HepG2 (cell line): ENCODE results near the gene GJD3. TPM values are rescaled to one million over a fixed set of nuclear protein-coding genes. Genes with fewer than 3 reads are reported as not detected.

Experiments
- CHD2 ChIP-seq: IDR thresholded peaks from 2 replicates; pipeline ENCODE4 v1.6.1; 2011; ENCODE audit warnings: low read depth, low read length, improper control_type of control experiment
- GMEB2 ChIP-seq: IDR thresholded peaks from 2 replicates; pipeline ENCODE4 v1.6.1; 2016; ENCODE audit warnings: missing biosample characterization, missing genetic modification reagents, low read depth
- HNF4A ChIP-seq: sonication (generic); formaldehyde crosslinking; IDR thresholded peaks from 2 replicates; pipeline ENCODE4 v1.4.0; 2020; ENCODE audit warnings: missing genetic modification reagents
- HNF4G ChIP-seq, 2 experiments: sonication (generic) in 1 of 2; formaldehyde crosslinking in 1 of 2; IDR thresholded peaks; 2 replicates each; pipeline versions ENCODE4 v1.4.0 to v1.6.1; 2011 to 2020; ENCODE audit warnings: borderline replicate concordance in 2 of 2, low read depth in 2 of 2, mild to moderate bottlenecking in 2 of 2, low read length in 1 of 2, missing genetic modification reagents in 1 of 2, moderate library complexity in 1 of 2
- KLF9 ChIP-seq: IDR thresholded peaks from 2 replicates; pipeline ENCODE4 v1.6.1; 2016; ENCODE audit warnings: low read depth
- MED1 ChIP-seq: sonication (generic); formaldehyde crosslinking; IDR thresholded peaks from 2 replicates; pipeline ENCODE4 v1.4.0; 2020; ENCODE audit warnings: missing genetic modification reagents
- MIXL1 ChIP-seq: IDR thresholded peaks from 2 replicates; pipeline ENCODE4 v1.6.1; 2016
- MLLT10 ChIP-seq: sonication (generic); formaldehyde crosslinking; IDR thresholded peaks from 2 replicates; pipeline ENCODE4 v1.4.0; 2020; ENCODE audit warnings: missing genetic modification reagents
- SCMH1 ChIP-seq: sonication (generic); formaldehyde crosslinking; IDR thresholded peaks from 2 replicates; pipeline ENCODE4 v1.9.0; 2021; ENCODE audit warnings: missing genetic modification reagents, mild to moderate bottlenecking, borderline replicate concordance
- SPEN ChIP-seq: sonication (generic); formaldehyde crosslinking; IDR thresholded peaks from 2 replicates; pipeline ENCODE4 v1.5.1; 2020; ENCODE audit warnings: low read depth, mild to moderate bottlenecking, missing genetic modification reagents
- TOPORS ChIP-seq: sonication (generic); formaldehyde crosslinking; IDR thresholded peaks from 2 replicates; pipeline ENCODE4 v1.8.0; 2023; ENCODE audit warnings: mild to moderate bottlenecking, missing genetic modification reagents
- ZFAT ChIP-seq: sonication (generic); formaldehyde crosslinking; conservative IDR thresholded peaks from 2 replicates; pipeline ENCODE4 v1.8.1; 2023; ENCODE audit warnings: missing genetic modification reagents, inconsistent platforms
- ZNF10 ChIP-seq: sonication (generic); formaldehyde crosslinking; IDR thresholded peaks from 2 replicates; pipeline ENCODE4 v1.4.0; 2020; ENCODE audit warnings: mild to moderate bottlenecking, low read depth, missing genetic modification reagents, borderline replicate concordance
- ZNF432 ChIP-seq: sonication (generic); formaldehyde crosslinking; IDR thresholded peaks from 2 replicates; pipeline ENCODE4 v1.5.0; 2020; ENCODE audit warnings: missing genetic modification reagents, mild to moderate bottlenecking, borderline replicate concordance
- ZNF530 ChIP-seq: sonication (generic); formaldehyde crosslinking; IDR thresholded peaks from 2 replicates; pipeline ENCODE4 v1.5.0; 2020; ENCODE audit warnings: low read depth, mild to moderate bottlenecking, missing genetic modification reagents
- ZNF577 ChIP-seq: sonication (generic); formaldehyde crosslinking; IDR thresholded peaks from 2 replicates; pipeline ENCODE4 v1.4.0; 2020; ENCODE audit warnings: mild to moderate bottlenecking, low read depth, missing genetic modification reagents, borderline replicate concordance
- ZNF629 ChIP-seq: sonication (generic); formaldehyde crosslinking; conservative IDR thresholded peaks from 2 replicates; pipeline ENCODE4 v1.5.0; 2020; ENCODE audit warnings: missing genetic modification reagents
- ZNF670 ChIP-seq: sonication (generic); formaldehyde crosslinking; IDR thresholded peaks from 2 replicates; pipeline ENCODE4 v1.8.0; 2022; ENCODE audit warnings: mild to moderate bottlenecking, missing genetic modification reagents, borderline replicate concordance
- ZNF674 ChIP-seq: sonication (generic); formaldehyde crosslinking; IDR thresholded peaks from 2 replicates; pipeline ENCODE4 v1.5.0; 2020; ENCODE audit warnings: low read depth, mild to moderate bottlenecking, missing genetic modification reagents
- polyA plus RNA-seq, 8 experiments: library from polyadenylated mRNA; depleted of rRNA in 3 of 8; stranded (reverse) in 7 of 8; unstranded in 1 of 8; fragments of >200 nt; fragmentation: Illumina TruSeq in 4 of 8; extraction: Trizol in 4 of 8; gene quantifications; 2 replicates each; pipeline versions ENCODE4 v1.2.1 to v1.2.3, GENCODE V29; 2011 to 2016; ENCODE audit warnings: low read depth in 4 of 8, missing spikeins in 1 of 8, mixed read lengths in 1 of 8; ENCODE audit not compliant: insufficient read depth in 1 of 8
- total RNA-seq, 5 experiments: library from RNA; depleted of rRNA; stranded (reverse); fragments of >200 nt; fragmentation: Illumina TruSeq; extraction: Trizol; gene quantifications; 2 replicates each; pipeline ENCODE4 v1.2.3, GENCODE V29; 2016; ENCODE audit warnings: low read depth in 1 of 5
- TF ChIP-seq, protein P1 (sequence below): sonication (generic); formaldehyde crosslinking; IDR thresholded peaks from 2 replicates; pipeline ENCODE4 v1.4.0; 2020; ENCODE audit warnings: mild to moderate bottlenecking, missing genetic modification reagents
- TF ChIP-seq, protein P2 (sequence below): sonication (generic); formaldehyde crosslinking; IDR thresholded peaks from 2 replicates; pipeline ENCODE4 v1.5.1; 2020; ENCODE audit warnings: mild to moderate bottlenecking, moderate library complexity, missing genetic modification reagents

Gene GJD3
- total and polyA plus RNA-seq, 2 of the 13 experiments (the other 11 are each of a cell fraction or from before 2014, with no cell fraction given) = not detected

DNA sequence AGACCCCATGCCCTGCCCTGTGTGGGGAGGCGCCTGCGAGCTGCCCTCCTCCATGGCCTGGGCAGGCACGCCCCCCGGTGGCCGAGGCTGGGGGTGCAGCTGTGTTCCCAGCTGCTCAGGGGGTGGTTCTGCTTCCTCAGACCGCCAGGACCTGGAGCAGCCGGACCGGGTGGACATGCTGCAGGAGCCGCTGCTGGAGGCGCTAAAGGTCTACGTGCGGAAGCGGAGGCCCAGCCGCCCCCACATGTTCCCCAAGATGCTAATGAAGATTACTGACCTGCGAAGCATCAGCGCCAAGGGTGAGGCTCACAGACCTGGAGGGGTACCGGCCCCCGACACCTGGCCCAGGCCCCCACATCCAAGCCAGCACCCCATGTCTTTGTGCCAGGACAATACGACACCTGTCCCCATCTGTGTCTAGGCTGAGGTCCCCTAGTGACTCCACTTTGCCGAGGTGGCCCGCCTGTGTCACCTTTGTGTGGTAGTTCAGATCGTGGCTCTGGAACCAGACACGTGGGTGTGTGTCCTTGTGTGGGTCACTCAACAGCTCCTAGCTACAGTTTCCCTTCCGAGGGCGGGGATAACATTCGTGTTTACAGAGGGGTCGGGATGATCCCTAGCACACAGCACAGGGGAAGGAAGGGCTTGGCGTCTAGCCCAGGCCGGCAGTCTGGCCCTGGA lies 9.3 kb downstream of the GJD3 start (continued):
- TF ChIP-seq, protein P1, sequence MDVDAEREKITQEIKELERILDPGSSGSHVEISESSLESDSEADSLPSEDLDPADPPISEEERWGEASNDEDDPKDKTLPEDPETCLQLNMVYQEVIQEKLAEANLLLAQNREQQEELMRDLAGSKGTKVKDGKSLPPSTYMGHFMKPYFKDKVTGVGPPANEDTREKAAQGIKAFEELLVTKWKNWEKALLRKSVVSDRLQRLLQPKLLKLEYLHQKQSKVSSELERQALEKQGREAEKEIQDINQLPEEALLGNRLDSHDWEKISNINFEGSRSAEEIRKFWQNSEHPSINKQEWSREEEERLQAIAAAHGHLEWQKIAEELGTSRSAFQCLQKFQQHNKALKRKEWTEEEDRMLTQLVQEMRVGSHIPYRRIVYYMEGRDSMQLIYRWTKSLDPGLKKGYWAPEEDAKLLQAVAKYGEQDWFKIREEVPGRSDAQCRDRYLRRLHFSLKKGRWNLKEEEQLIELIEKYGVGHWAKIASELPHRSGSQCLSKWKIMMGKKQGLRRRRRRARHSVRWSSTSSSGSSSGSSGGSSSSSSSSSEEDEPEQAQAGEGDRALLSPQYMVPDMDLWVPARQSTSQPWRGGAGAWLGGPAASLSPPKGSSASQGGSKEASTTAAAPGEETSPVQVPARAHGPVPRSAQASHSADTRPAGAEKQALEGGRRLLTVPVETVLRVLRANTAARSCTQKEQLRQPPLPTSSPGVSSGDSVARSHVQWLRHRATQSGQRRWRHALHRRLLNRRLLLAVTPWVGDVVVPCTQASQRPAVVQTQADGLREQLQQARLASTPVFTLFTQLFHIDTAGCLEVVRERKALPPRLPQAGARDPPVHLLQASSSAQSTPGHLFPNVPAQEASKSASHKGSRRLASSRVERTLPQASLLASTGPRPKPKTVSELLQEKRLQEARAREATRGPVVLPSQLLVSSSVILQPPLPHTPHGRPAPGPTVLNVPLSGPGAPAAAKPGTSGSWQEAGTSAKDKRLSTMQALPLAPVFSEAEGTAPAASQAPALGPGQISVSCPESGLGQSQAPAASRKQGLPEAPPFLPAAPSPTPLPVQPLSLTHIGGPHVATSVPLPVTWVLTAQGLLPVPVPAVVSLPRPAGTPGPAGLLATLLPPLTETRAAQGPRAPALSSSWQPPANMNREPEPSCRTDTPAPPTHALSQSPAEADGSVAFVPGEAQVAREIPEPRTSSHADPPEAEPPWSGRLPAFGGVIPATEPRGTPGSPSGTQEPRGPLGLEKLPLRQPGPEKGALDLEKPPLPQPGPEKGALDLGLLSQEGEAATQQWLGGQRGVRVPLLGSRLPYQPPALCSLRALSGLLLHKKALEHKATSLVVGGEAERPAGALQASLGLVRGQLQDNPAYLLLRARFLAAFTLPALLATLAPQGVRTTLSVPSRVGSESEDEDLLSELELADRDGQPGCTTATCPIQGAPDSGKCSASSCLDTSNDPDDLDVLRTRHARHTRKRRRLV = no peak
- TF ChIP-seq TOPORS (CRISPR knock-in tag) (no peak), ZNF530 (CRISPR knock-in tag) (no peak), ZNF629 (CRISPR knock-in tag) (no peak), MLLT10 (no peak), ZNF10 (CRISPR knock-in tag) (no peak), SPEN (CRISPR knock-in tag) (peak; percentile 34), ZNF670 (CRISPR knock-in tag) (no peak), CHD2 (peak; percentile 48; the same call in 1 of the 2 replicates), GMEB2 (CRISPR knock-in tag) (no peak), ZNF577 (no peak), KLF9 (CRISPR knock-in tag) (no peak), ZNF674 (CRISPR knock-in tag) (no peak), ZFAT (no peak), SCMH1 (no peak), MED1 (no peak), ZNF432 (no peak), HNF4G (IDR thresholded peaks at IDR 0.05; ENCODE audit: borderline replicate concordance, low read depth, low read length) (no peak), HNF4G (CRISPR knock-in tag; IDR thresholded peaks at IDR 0.05; ENCODE audit: borderline replicate concordance, low read depth) (no peak), MIXL1 (CRISPR knock-in tag) (no peak), HNF4A (peak; percentile 21)
- TF ChIP-seq, protein P2, sequence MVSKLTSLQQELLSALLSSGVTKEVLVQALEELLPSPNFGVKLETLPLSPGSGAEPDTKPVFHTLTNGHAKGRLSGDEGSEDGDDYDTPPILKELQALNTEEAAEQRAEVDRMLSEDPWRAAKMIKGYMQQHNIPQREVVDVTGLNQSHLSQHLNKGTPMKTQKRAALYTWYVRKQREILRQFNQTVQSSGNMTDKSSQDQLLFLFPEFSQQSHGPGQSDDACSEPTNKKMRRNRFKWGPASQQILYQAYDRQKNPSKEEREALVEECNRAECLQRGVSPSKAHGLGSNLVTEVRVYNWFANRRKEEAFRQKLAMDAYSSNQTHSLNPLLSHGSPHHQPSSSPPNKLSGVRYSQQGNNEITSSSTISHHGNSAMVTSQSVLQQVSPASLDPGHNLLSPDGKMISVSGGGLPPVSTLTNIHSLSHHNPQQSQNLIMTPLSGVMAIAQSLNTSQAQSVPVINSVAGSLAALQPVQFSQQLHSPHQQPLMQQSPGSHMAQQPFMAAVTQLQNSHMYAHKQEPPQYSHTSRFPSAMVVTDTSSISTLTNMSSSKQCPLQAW (CRISPR knock-in tag) = peak; percentile 35; the same call in 1 of the 2 replicates
